Measurements from ENCODE around the gene MTUS2. TPM values are rescaled to one million over a fixed set of nuclear protein-coding genes. Genes with fewer than 3 reads are reported as not detected.

MTUS2 gene
- total RNA-seq, 1 experiment from 2014 or later: 0.11 TPM

DNA sequence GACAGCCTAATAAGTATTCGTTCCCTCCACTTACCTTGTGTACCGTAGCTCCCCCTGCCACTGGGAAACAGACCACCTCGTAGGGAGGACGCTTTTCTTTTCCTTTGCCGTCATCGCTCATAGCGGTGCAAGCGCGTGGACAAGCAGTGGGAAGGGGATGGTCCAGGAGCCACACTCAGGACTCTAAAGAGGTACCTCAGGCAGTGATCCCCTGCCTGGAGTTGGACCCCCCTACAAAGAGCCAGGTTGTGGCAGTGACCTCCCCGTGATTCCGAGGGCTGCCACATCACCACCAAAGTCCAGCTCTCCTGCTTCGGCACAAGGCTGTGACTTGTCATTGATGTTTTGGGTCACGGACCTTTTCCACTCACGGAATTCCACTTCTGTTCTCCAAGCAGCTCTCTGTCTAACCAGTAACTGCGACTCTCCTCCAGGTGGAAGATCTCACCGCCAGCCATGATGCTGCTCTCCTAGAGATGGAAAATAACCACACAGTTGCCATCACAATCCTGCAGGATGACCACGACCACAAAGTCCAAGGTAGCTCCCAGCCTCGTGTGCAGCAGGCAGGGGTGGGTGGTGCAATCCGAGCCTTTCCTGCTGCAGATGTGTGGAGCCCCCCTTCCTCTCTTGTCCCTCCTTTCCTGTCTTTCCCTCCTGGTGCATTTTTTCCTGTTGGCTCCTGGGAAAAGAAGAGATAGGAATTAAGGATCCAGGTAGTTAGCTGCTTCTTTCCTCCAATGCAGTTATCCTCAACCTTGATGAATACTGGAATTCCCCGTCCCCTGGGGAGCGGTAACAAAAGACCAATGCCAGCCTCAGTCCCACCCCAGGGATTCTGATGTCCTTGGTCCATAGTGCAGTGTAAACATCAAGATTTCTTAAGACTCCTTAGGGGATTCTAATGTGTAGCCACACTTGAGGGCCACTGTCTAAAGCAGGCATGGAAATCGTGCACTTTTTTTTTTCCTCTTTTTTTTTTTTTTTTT, 667.6 kb downstream of the MTUS2 start:
- Histone ChIP-seq H3K4me1 (ENCODE audit: insufficient read depth, low read length, poor library complexity, severe bottlenecking) (peaks cover 21% of the 10 kb centered on the region), H3K9me3 (ENCODE audit: low read depth, low read length, poor library complexity, severe bottlenecking) (no peaks in the 10 kb centered on the region), H3K4me3 (ENCODE audit: low read depth, low read length, poor library complexity, severe bottlenecking) (no peak overlapping the region), H3K27me3 (replicated peaks; ENCODE audit: insufficient read depth, low read depth, low read length, poor library complexity) (peaks cover 2% of the 10 kb centered on the region), H3K27ac (ENCODE audit: low read depth, low read length, poor library complexity, severe bottlenecking) (no peak overlapping the region), H3K36me3 (ENCODE audit: insufficient read depth, low read length, poor library complexity, severe bottlenecking) (no peaks in the 10 kb centered on the region)
- no TSS peak for BruUV-seq (replicated peaks)
- CTCF ChIA-PET: no interaction called here
- TF ChIP-seq, protein P1, sequence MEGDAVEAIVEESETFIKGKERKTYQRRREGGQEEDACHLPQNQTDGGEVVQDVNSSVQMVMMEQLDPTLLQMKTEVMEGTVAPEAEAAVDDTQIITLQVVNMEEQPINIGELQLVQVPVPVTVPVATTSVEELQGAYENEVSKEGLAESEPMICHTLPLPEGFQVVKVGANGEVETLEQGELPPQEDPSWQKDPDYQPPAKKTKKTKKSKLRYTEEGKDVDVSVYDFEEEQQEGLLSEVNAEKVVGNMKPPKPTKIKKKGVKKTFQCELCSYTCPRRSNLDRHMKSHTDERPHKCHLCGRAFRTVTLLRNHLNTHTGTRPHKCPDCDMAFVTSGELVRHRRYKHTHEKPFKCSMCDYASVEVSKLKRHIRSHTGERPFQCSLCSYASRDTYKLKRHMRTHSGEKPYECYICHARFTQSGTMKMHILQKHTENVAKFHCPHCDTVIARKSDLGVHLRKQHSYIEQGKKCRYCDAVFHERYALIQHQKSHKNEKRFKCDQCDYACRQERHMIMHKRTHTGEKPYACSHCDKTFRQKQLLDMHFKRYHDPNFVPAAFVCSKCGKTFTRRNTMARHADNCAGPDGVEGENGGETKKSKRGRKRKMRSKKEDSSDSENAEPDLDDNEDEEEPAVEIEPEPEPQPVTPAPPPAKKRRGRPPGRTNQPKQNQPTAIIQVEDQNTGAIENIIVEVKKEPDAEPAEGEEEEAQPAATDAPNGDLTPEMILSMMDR (conservative IDR thresholded peaks at IDR 0.05; ENCODE audit: low read depth, low read length): no peak
- no peak for TF ChIP-seq EZH2 (IDR thresholded peaks at IDR 0.05; ENCODE audit: borderline replicate concordance, low read depth, low read length, poor library complexity, severe bottlenecking)
- intact Hi-C loops (cut with micrococcal nuclease; ENCODE audit: unreplicated experiment): no loop called here
- DNase-seq (ENCODE audit: low spot score): no peak
- POLR2A ChIA-PET (ENCODE audit: low non-redundant PET): no interaction called here

DNA sequence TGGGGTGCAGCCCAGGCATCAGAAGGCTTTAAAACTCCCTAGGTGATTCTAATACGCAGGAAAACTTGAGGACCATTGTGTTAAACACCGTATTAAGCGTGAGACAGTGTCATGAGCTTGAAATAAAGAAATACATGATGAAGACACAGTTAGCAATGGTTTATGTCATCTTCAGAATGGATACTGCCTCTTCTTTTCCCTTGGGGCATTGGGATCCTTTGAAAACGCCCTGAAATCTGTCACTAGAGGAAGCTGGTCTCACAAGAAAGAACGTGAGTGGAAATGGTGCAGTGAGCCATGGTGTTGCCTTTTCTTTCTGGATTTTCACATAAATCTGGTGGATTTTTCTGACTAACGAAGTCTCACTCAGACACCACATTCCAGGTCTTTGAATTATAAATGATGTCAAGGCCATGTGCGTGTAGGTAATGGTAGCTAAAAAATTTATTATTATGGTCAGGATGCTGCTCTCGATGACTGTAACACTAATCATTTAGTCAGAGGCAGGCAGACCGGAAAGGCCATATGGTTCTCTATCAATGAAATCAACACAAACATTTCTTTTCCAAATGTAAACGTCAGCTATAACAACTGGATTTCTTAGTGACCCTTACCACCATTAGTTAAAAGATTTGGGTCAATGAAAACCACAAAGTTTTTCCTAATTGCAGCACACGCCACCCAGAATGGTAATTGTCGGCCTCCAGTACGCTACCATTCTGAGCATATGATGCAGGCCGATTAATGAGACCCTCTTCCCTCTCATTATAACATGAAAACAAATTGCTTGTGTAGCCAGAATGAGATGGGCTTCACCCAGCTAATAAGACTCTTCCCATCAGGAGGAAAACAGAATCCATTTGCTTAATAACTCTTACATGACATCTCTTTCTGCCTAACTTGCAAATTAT, 669.8 kb downstream of the MTUS2 start:
- no peak overlapping the region for H3K4me3 ChIP-seq (ENCODE audit: low read depth, low read length, poor library complexity, severe bottlenecking)
- no peaks in the 10 kb centered on the region for H3K36me3 ChIP-seq (ENCODE audit: insufficient read depth, low read length, poor library complexity, severe bottlenecking)
- H3K9me3 ChIP-seq (ENCODE audit: low read depth, low read length, poor library complexity, severe bottlenecking): no peaks in the 10 kb centered on the region
- DNase-seq (ENCODE audit: low spot score): no peak
- ChIA-PET CTCF (no interaction called here), POLR2A (ENCODE audit: low non-redundant PET) (no interaction called here)
- H3K27ac ChIP-seq (ENCODE audit: low read depth, low read length, poor library complexity, severe bottlenecking): no peak overlapping the region
- no peak for TF ChIP-seq EZH2 (IDR thresholded peaks at IDR 0.05; ENCODE audit: borderline replicate concordance, low read depth, low read length, poor library complexity, severe bottlenecking)
- TF ChIP-seq, protein P1 (conservative IDR thresholded peaks at IDR 0.05; ENCODE audit: low read depth, low read length): no peak
- BruUV-seq (replicated peaks): no TSS peak
- no peaks in the 10 kb centered on the region for H3K4me1 ChIP-seq (ENCODE audit: insufficient read depth, low read length, poor library complexity, severe bottlenecking)
- intact Hi-C loops (cut with micrococcal nuclease; ENCODE audit: unreplicated experiment): no loop called here
- H3K27me3 ChIP-seq (replicated peaks; ENCODE audit: insufficient read depth, low read depth, low read length, poor library complexity): peaks cover 9% of the 10 kb centered on the region

DNA sequence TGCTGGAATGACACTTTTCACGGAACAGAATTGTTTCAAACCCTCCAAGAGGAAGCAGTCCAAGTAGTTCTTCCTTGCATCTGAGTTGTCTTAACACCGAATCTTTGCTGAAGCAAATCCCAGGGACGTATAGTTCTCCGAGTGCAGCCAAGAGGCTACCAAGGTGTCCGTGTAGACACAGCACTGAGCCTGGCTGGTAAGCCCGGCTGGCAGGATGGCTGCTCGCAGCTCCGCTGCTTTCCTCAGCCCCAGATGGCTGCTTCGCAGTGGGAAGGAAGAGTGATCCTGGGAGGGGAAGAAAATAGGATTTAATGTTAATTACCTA, 670.4 kb downstream of the MTUS2 start:
- ChIA-PET CTCF (no interaction called here), POLR2A (ENCODE audit: low non-redundant PET) (no interaction called here)
- no peak for DNase-seq (ENCODE audit: low spot score)
- Histone ChIP-seq H3K27me3 (replicated peaks; ENCODE audit: insufficient read depth, low read depth, low read length, poor library complexity) (peaks cover 9% of the 10 kb centered on the region), H3K4me1 (ENCODE audit: insufficient read depth, low read length, poor library complexity, severe bottlenecking) (no peaks in the 10 kb centered on the region), H3K36me3 (ENCODE audit: insufficient read depth, low read length, poor library complexity, severe bottlenecking) (no peaks in the 10 kb centered on the region), H3K4me3 (ENCODE audit: low read depth, low read length, poor library complexity, severe bottlenecking) (no peak overlapping the region), H3K27ac (ENCODE audit: low read depth, low read length, poor library complexity, severe bottlenecking) (no peak overlapping the region), H3K9me3 (ENCODE audit: low read depth, low read length, poor library complexity, severe bottlenecking) (no peaks in the 10 kb centered on the region)
- intact Hi-C loops (cut with micrococcal nuclease; ENCODE audit: unreplicated experiment): no loop called here
- BruUV-seq (replicated peaks): no TSS peak
- no peak for TF ChIP-seq EZH2 (IDR thresholded peaks at IDR 0.05; ENCODE audit: borderline replicate concordance, low read depth, low read length, poor library complexity, severe bottlenecking)
- TF ChIP-seq, protein P1 (conservative IDR thresholded peaks at IDR 0.05; ENCODE audit: low read depth, low read length): no peak
